HepG2 (cell line): ENCODE measurements around the gene CRKL. TPM values are rescaled to one million over a fixed set of nuclear protein-coding genes. Genes with fewer than 3 reads are reported as not detected.
A peak's percentile ranks its signal among the peaks of the same experiment; 100 is the strongest.

Source experiments
- AHR ChIP-seq: IDR thresholded peaks from 2 replicates; pipeline ENCODE4 v1.6.1; 2018; ENCODE audit warnings: missing genetic modification reagents, missing compliant biosample characterization
- CENPX ChIP-seq: sonication (generic); formaldehyde crosslinking; IDR thresholded peaks from 2 replicates; pipeline ENCODE4 v1.9.0; 2021; ENCODE audit warnings: mild to moderate bottlenecking, missing genetic modification reagents, moderate library complexity
- JARID2 ChIP-seq: sonication (generic); formaldehyde crosslinking; IDR thresholded peaks from 2 replicates; pipeline ENCODE4 v1.8.1; 2023; ENCODE audit warnings: missing genetic modification reagents, inconsistent platforms; ENCODE audit not compliant: insufficient replicate concordance
- KLF12 ChIP-seq: sonication (generic); formaldehyde crosslinking; IDR thresholded peaks from 2 replicates; pipeline ENCODE4 v1.4.0; 2020; ENCODE audit warnings: missing genetic modification reagents, borderline replicate concordance
- KLF9 ChIP-seq: IDR thresholded peaks from 2 replicates; pipeline ENCODE4 v1.6.1; 2016; ENCODE audit warnings: low read depth
- NFIB ChIP-seq: sonication (generic); formaldehyde crosslinking; IDR thresholded peaks from 2 replicates; pipeline ENCODE4 v1.9.0; 2021; ENCODE audit warnings: missing genetic modification reagents, mild to moderate bottlenecking, borderline replicate concordance
- REL ChIP-seq: sonication (generic); formaldehyde crosslinking; conservative IDR thresholded peaks from 2 replicates; pipeline ENCODE4 v1.8.0; 2022; ENCODE audit warnings: mild to moderate bottlenecking, missing genetic modification reagents, moderate library complexity
- REXO4 ChIP-seq: sonication (generic); formaldehyde crosslinking; IDR thresholded peaks from 2 replicates; pipeline ENCODE4 v1.8.0; 2022; ENCODE audit warnings: missing genetic modification reagents, mild to moderate bottlenecking, borderline replicate concordance
- SUZ12 ChIP-seq: fragments of 150-350 bp; IDR thresholded peaks from 2 replicates; pipeline ENCODE4 v1.6.1; 2014; ENCODE audit warnings: low read depth, low read length
- TBX3 ChIP-seq: fragments of 450-650 bp; IDR thresholded peaks from 2 replicates; pipeline ENCODE4 v1.6.1; 2017; ENCODE audit warnings: antibody characterized with exemption, mild to moderate bottlenecking, inconsistent platforms, borderline replicate concordance
- ZNF143 ChIP-seq: sonication (generic); formaldehyde crosslinking; IDR thresholded peaks from 2 replicates; pipeline ENCODE4 v1.4.0; 2020; ENCODE audit warnings: missing genetic modification reagents
- ZNF3 ChIP-seq: IDR thresholded peaks from 2 replicates; pipeline ENCODE4 v1.7.0; 2017; ENCODE audit warnings: inconsistent platforms
- ZNF563 ChIP-seq: sonication (generic); formaldehyde crosslinking; IDR thresholded peaks from 2 replicates; pipeline ENCODE4 v1.8.0; 2022; ENCODE audit warnings: mild to moderate bottlenecking, moderate library complexity, missing genetic modification reagents
- ZNF790 ChIP-seq: sonication (generic); formaldehyde crosslinking; IDR thresholded peaks from 2 replicates; pipeline ENCODE4 v1.8.0; 2022; ENCODE audit warnings: missing genetic modification reagents, mild to moderate bottlenecking, borderline replicate concordance
- polyA plus RNA-seq, 8 experiments: library from polyadenylated mRNA; depleted of rRNA in 3 of 8; stranded (reverse) in 7 of 8; unstranded in 1 of 8; fragments of >200 nt; fragmentation: Illumina TruSeq in 4 of 8; extraction: Trizol in 4 of 8; gene quantifications; 2 replicates each; pipeline versions ENCODE4 v1.2.1 to v1.2.3, GENCODE V29; 2011 to 2016; ENCODE audit warnings: low read depth in 4 of 8, missing spikeins in 1 of 8, mixed read lengths in 1 of 8; ENCODE audit not compliant: insufficient read depth in 1 of 8
- total RNA-seq, 5 experiments: library from RNA; depleted of rRNA; stranded (reverse); fragments of >200 nt; fragmentation: Illumina TruSeq; extraction: Trizol; gene quantifications; 2 replicates each; pipeline ENCODE4 v1.2.3, GENCODE V29; 2016; ENCODE audit warnings: low read depth in 1 of 5
- TF ChIP-seq, protein P1 (sequence below): sonication (generic); formaldehyde crosslinking; IDR thresholded peaks from 2 replicates; pipeline ENCODE4 v1.4.0; 2020; ENCODE audit warnings: missing genetic modification reagents
- TF ChIP-seq, protein P2 (sequence below): sonication (generic); formaldehyde crosslinking; IDR thresholded peaks from 2 replicates; pipeline ENCODE4 v1.5.1; 2020; ENCODE audit warnings: missing genetic modification reagents, mild to moderate bottlenecking, borderline replicate concordance
- TF ChIP-seq, protein P3 (sequence below): sonication (generic); formaldehyde crosslinking; IDR thresholded peaks from 2 replicates; pipeline ENCODE4 v1.4.0; 2020; ENCODE audit warnings: missing genetic modification reagents
- TF ChIP-seq, protein P4 (sequence below): sonication (generic); formaldehyde crosslinking; IDR thresholded peaks from 2 replicates; pipeline ENCODE4 v1.9.0; 2021; ENCODE audit warnings: missing genetic modification reagents, mild to moderate bottlenecking, borderline replicate concordance
- TF ChIP-seq, protein P5 (sequence below): sonication (generic); formaldehyde crosslinking; IDR thresholded peaks from 2 replicates; pipeline ENCODE4 v1.8.0; 2022; ENCODE audit warnings: mild to moderate bottlenecking, missing genetic modification reagents, moderate library complexity
- TF ChIP-seq, protein P6 (sequence below): sonication (generic); formaldehyde crosslinking; IDR thresholded peaks from 2 replicates; pipeline ENCODE4 v1.8.1; 2023; ENCODE audit warnings: mild to moderate bottlenecking, missing genetic modification reagents

The CRKL gene
- total and polyA plus RNA-seq, 2 of the 13 experiments (the other 11 are each of a cell fraction or from before 2014, with no cell fraction given), result 37.4 to 60.6 TPM

DNA sequence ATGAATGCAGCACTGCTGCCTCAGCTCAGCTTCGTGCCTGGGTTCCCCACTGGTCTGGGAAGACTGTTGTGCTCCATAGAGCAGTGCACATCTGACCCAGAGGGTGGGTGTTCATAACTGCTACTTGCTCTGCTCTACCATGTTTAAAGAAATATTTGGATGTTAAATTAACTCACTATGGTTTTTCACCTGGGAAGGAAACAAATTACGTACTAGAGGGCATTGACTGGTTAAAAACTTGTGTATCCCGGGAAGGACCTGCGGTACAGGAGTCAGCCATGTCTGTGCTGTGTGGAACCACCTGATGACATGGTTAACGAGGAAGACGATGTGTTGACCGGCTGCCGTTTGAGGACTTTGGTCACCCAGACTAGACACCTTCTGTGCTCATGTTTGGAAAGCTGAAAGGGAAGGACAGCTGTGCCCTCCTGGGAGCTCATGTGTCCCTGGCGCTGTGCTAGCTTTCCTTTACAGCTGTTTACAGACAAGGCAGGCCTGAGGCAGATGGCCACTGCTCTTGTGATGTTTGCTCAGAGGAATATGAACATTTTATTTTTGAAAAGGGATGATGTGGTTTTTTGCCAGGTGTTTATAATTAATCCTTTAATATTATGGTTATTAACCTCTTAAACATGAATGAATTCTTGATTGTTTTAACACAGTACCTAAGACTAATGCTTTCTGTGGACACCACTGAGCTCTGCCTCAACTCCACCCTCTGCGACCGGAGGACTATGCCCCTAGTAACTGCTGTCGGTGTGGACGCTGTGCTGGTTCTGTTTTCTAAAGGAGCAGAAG, 35.5 kb downstream of the CRKL start (continued):
- TF ChIP-seq KLF12 (CRISPR knock-in tag) (no peak), TBX3 (peak; percentile 53), CENPX (no peak), REL (CRISPR knock-in tag) (no peak), KLF9 (CRISPR knock-in tag) (no peak), ZNF143 (CRISPR knock-in tag) (no peak; the same call in 1 of the 2 replicates), REXO4 (CRISPR knock-in tag) (no peak), SUZ12 (no peak), ZNF563 (CRISPR knock-in tag) (no peak), JARID2 (CRISPR knock-in tag) (no peak), AHR (CRISPR knock-in tag) (no peak), NFIB (CRISPR knock-in tag) (no peak), ZNF790 (no peak), ZNF3 (no peak; the same call in 1 of the 2 replicates)
- TF ChIP-seq, protein P1, sequence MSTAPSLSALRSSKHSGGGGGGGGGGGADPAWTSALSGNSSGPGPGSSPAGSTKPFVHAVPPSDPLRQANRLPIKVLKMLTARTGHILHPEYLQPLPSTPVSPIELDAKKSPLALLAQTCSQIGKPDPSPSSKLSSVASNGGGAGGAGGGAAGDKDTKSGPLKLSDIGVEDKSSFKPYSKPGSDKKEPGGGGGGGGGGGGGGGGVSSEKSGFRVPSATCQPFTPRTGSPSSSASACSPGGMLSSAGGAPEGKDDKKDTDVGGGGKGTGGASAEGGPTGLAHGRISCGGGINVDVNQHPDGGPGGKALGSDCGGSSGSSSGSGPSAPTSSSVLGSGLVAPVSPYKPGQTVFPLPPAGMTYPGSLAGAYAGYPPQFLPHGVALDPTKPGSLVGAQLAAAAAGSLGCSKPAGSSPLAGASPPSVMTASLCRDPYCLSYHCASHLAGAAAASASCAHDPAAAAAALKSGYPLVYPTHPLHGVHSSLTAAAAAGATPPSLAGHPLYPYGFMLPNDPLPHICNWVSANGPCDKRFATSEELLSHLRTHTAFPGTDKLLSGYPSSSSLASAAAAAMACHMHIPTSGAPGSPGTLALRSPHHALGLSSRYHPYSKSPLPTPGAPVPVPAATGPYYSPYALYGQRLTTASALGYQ, result no peak
- TF ChIP-seq, protein P2, sequence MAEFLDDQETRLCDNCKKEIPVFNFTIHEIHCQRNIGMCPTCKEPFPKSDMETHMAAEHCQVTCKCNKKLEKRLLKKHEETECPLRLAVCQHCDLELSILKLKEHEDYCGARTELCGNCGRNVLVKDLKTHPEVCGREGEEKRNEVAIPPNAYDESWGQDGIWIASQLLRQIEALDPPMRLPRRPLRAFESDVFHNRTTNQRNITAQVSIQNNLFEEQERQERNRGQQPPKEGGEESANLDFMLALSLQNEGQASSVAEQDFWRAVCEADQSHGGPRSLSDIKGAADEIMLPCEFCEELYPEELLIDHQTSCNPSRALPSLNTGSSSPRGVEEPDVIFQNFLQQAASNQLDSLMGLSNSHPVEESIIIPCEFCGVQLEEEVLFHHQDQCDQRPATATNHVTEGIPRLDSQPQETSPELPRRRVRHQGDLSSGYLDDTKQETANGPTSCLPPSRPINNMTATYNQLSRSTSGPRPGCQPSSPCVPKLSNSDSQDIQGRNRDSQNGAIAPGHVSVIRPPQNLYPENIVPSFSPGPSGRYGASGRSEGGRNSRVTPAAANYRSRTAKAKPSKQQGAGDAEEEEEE (CRISPR knock-in tag), result no peak
- TF ChIP-seq, protein P3, sequence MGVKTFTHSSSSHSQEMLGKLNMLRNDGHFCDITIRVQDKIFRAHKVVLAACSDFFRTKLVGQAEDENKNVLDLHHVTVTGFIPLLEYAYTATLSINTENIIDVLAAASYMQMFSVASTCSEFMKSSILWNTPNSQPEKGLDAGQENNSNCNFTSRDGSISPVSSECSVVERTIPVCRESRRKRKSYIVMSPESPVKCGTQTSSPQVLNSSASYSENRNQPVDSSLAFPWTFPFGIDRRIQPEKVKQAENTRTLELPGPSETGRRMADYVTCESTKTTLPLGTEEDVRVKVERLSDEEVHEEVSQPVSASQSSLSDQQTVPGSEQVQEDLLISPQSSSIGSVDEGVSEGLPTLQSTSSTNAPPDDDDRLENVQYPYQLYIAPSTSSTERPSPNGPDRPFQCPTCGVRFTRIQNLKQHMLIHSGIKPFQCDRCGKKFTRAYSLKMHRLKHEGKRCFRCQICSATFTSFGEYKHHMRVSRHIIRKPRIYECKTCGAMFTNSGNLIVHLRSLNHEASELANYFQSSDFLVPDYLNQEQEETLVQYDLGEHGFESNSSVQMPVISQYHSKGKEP (CRISPR knock-in tag), result no peak
- TF ChIP-seq, protein P4, sequence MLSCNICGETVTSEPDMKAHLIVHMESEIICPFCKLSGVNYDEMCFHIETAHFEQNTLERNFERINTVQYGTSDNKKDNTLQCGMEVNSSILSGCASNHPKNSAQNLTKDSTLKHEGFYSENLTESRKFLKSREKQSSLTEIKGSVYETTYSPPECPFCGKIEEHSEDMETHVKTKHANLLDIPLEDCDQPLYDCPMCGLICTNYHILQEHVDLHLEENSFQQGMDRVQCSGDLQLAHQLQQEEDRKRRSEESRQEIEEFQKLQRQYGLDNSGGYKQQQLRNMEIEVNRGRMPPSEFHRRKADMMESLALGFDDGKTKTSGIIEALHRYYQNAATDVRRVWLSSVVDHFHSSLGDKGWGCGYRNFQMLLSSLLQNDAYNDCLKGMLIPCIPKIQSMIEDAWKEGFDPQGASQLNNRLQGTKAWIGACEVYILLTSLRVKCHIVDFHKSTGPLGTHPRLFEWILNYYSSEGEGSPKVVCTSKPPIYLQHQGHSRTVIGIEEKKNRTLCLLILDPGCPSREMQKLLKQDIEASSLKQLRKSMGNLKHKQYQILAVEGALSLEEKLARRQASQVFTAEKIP (CRISPR knock-in tag), result no peak
- TF ChIP-seq, protein P5, sequence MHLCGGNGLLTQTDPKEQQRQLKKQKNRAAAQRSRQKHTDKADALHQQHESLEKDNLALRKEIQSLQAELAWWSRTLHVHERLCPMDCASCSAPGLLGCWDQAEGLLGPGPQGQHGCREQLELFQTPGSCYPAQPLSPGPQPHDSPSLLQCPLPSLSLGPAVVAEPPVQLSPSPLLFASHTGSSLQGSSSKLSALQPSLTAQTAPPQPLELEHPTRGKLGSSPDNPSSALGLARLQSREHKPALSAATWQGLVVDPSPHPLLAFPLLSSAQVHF, result no peak
- TF ChIP-seq, protein P6, sequence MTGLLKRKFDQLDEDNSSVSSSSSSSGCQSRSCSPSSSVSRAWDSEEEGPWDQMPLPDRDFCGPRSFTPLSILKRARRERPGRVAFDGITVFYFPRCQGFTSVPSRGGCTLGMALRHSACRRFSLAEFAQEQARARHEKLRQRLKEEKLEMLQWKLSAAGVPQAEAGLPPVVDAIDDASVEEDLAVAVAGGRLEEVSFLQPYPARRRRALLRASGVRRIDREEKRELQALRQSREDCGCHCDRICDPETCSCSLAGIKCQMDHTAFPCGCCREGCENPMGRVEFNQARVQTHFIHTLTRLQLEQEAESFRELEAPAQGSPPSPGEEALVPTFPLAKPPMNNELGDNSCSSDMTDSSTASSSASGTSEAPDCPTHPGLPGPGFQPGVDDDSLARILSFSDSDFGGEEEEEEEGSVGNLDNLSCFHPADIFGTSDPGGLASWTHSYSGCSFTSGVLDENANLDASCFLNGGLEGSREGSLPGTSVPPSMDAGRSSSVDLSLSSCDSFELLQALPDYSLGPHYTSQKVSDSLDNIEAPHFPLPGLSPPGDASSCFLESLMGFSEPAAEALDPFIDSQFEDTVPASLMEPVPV (CRISPR knock-in tag), result peak; percentile 50; the same call in 1 of the 2 replicates
